HepG2 (cell line): Measurements from ENCODE around the gene TEFM. TPM values are rescaled to one million over a fixed set of nuclear protein-coding genes. Genes with fewer than 3 reads are reported as not detected.

Experiments
- ATF7-NPFF ChIP-seq: sonication (generic); formaldehyde crosslinking; IDR thresholded peaks from 2 replicates; pipeline ENCODE4 v1.8.1; 2023; ENCODE audit warnings: mild to moderate bottlenecking, low read depth, missing genetic modification reagents, moderate library complexity
- ELF3 ChIP-seq: IDR thresholded peaks from 2 replicates; pipeline ENCODE4 v1.6.1; 2016; ENCODE audit warnings: missing genetic modification reagents, missing compliant biosample characterization
- ISX ChIP-seq: sonication (generic); formaldehyde crosslinking; conservative IDR thresholded peaks from 2 replicates; pipeline ENCODE4 v1.5.0; 2020; ENCODE audit warnings: missing genetic modification reagents
- KDM4B ChIP-seq: sonication (generic); formaldehyde crosslinking; IDR thresholded peaks from 2 replicates; pipeline ENCODE4 v1.4.0; 2020; ENCODE audit warnings: missing genetic modification reagents
- KLF12 ChIP-seq: sonication (generic); formaldehyde crosslinking; IDR thresholded peaks from 2 replicates; pipeline ENCODE4 v1.4.0; 2020; ENCODE audit warnings: missing genetic modification reagents, borderline replicate concordance
- SMYD3 ChIP-seq: sonication (generic); formaldehyde crosslinking; IDR thresholded peaks from 2 replicates; pipeline ENCODE4 v1.8.1; 2023; ENCODE audit warnings: mild to moderate bottlenecking, missing genetic modification reagents
- U2AF2 ChIP-seq: fragments of 200-400 bp; formaldehyde crosslinking; IDR thresholded peaks from 2 replicates; pipeline ENCODE4 v1.6.1; 2017; ENCODE audit warnings: low read depth, mild to moderate bottlenecking, low read length
- ZKSCAN1 ChIP-seq: fragments of 150-350 bp; IDR thresholded peaks from 2 replicates; pipeline ENCODE4 v1.6.1; 2014; ENCODE audit warnings: low read length
- ZNF296 ChIP-seq: sonication (generic); formaldehyde crosslinking; conservative IDR thresholded peaks from 2 replicates; pipeline ENCODE4 v1.5.0; 2020; ENCODE audit warnings: mild to moderate bottlenecking, missing genetic modification reagents
- ZNF619 ChIP-seq: sonication (generic); formaldehyde crosslinking; IDR thresholded peaks from 2 replicates; pipeline ENCODE4 v1.4.0; 2020; ENCODE audit warnings: mild to moderate bottlenecking, missing genetic modification reagents
- ZNF709 ChIP-seq: sonication (generic); formaldehyde crosslinking; IDR thresholded peaks from 2 replicates; pipeline ENCODE4 v1.5.0; 2020; ENCODE audit warnings: mild to moderate bottlenecking, missing genetic modification reagents
- ZSCAN22 ChIP-seq: sonication (generic); formaldehyde crosslinking; IDR thresholded peaks from 2 replicates; pipeline ENCODE4 v1.4.0; 2020; ENCODE audit warnings: mild to moderate bottlenecking, missing genetic modification reagents
- ZSCAN30 ChIP-seq: sonication (generic); formaldehyde crosslinking; IDR thresholded peaks from 2 replicates; pipeline ENCODE4 v1.5.0; 2020; ENCODE audit warnings: mild to moderate bottlenecking, missing genetic modification reagents
- polyA plus RNA-seq, 8 experiments: library from polyadenylated mRNA; depleted of rRNA in 3 of 8; stranded (reverse) in 7 of 8; unstranded in 1 of 8; fragments of >200 nt; fragmentation: Illumina TruSeq in 4 of 8; extraction: Trizol in 4 of 8; gene quantifications; 2 replicates each; pipeline versions ENCODE4 v1.2.1 to v1.2.3, GENCODE V29; 2011 to 2016; ENCODE audit warnings: low read depth in 4 of 8, missing spikeins in 1 of 8, mixed read lengths in 1 of 8; ENCODE audit not compliant: insufficient read depth in 1 of 8
- total RNA-seq, 5 experiments: library from RNA; depleted of rRNA; stranded (reverse); fragments of >200 nt; fragmentation: Illumina TruSeq; extraction: Trizol; gene quantifications; 2 replicates each; pipeline ENCODE4 v1.2.3, GENCODE V29; 2016; ENCODE audit warnings: low read depth in 1 of 5
- TF ChIP-seq, protein P1 (sequence below): sonication (generic); formaldehyde crosslinking; IDR thresholded peaks from 2 replicates; pipeline ENCODE4 v1.4.0; 2020; ENCODE audit warnings: missing genetic modification reagents
- TF ChIP-seq, protein P2 (sequence below): IDR thresholded peaks from 2 replicates; pipeline ENCODE4 v1.6.1; 2016; ENCODE audit warnings: missing biosample characterization, missing genetic modification reagents, low read depth
- TF ChIP-seq, protein P3 (sequence below): sonication (generic); formaldehyde crosslinking; IDR thresholded peaks from 2 replicates; pipeline ENCODE4 v1.5.0; 2020; ENCODE audit warnings: missing genetic modification reagents, mild to moderate bottlenecking, borderline replicate concordance
- TF ChIP-seq, protein P4 (sequence below): sonication (generic); formaldehyde crosslinking; IDR thresholded peaks from 2 replicates; pipeline ENCODE4 v1.4.0; 2020; ENCODE audit warnings: missing genetic modification reagents
- TF ChIP-seq, protein P5 (sequence below): sonication (generic); formaldehyde crosslinking; IDR thresholded peaks from 2 replicates; pipeline ENCODE4; 2020; ENCODE audit warnings: missing genetic modification reagents, mild to moderate bottlenecking, borderline replicate concordance

Gene TEFM
- total and polyA plus RNA-seq, 2 of the 13 experiments (the other 11 are each of a cell fraction or from before 2014, with no cell fraction given): 7.0 to 20.0 TPM

DNA sequence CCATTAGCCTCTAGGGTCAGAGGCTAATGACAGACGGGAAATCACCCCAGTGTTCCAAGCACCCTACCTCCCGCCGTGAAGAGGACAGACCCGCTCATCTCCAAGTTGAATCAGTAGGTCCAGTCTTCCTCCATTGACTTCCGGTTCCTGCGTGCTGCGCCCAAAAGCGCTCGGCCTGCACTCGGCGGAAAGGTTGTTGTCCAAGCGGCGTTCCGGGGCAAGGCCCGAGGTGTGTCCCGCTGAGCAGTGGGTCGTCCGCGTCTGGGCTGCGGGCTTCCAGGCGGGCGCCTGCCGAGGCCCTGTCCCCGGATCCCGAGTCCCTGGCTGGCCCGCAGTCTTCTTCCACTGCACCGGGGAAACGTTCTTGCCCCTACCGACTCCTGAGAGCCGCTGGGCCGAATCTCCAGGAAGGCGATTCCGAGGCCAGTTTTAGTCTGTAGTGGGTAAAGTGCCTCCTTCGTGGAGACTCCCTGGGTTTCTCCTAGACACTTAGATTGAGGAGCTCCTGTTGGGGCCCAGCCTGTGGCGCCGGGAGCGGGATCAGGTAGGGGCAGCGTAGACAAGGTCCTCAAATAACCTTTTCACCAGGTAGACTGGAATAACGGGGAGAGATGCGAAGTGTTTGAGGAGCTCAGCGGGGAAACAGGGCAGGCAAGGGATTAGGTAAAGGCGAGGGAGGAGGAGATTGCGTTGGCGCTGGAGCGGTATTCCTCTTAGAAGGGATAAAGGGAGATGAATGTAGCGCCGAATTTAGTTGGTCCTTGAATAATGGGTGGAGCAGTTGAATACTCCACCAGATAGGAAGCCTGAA, at the start of gene TEFM (continued):
- TF ChIP-seq, protein P1, sequence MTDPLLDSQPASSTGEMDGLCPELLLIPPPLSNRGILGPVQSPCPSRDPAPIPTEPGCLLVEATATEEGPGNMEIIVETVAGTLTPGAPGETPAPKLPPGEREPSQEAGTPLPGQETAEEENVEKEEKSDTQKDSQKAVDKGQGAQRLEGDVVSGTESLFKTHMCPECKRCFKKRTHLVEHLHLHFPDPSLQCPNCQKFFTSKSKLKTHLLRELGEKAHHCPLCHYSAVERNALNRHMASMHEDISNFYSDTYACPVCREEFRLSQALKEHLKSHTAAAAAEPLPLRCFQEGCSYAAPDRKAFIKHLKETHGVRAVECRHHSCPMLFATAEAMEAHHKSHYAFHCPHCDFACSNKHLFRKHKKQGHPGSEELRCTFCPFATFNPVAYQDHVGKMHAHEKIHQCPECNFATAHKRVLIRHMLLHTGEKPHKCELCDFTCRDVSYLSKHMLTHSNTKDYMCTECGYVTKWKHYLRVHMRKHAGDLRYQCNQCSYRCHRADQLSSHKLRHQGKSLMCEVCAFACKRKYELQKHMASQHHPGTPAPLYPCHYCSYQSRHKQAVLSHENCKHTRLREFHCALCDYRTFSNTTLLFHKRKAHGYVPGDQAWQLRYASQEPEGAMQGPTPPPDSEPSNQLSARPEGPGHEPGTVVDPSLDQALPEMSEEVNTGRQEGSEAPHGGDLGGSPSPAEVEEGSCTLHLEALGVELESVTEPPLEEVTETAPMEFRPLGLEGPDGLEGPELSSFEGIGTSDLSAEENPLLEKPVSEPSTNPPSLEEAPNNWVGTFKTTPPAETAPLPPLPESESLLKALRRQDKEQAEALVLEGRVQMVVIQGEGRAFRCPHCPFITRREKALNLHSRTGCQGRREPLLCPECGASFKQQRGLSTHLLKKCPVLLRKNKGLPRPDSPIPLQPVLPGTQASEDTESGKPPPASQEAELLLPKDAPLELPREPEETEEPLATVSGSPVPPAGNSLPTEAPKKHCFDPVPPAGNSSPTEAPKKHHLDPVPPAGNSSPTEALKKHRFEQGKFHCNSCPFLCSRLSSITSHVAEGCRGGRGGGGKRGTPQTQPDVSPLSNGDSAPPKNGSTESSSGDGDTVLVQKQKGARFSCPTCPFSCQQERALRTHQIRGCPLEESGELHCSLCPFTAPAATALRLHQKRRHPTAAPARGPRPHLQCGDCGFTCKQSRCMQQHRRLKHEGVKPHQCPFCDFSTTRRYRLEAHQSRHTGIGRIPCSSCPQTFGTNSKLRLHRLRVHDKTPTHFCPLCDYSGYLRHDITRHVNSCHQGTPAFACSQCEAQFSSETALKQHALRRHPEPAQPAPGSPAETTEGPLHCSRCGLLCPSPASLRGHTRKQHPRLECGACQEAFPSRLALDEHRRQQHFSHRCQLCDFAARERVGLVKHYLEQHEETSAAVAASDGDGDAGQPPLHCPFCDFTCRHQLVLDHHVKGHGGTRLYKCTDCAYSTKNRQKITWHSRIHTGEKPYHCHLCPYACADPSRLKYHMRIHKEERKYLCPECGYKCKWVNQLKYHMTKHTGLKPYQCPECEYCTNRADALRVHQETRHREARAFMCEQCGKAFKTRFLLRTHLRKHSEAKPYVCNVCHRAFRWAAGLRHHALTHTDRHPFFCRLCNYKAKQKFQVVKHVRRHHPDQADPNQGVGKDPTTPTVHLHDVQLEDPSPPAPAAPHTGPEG (CRISPR knock-in tag): peak; percentile 94
- TF ChIP-seq ZNF619 (no peak), ZNF296 (no peak), ZKSCAN1 (peak; percentile 65), ATF7-NPFF (CRISPR knock-in tag) (0 out of 2 replicates have a peak, but pooled peaks have one; percentile 29), ISX (peak; percentile 89; the same call in 1 of the 2 replicates), ELF3 (CRISPR knock-in tag) (peak; percentile 87), ZSCAN30 (CRISPR knock-in tag) (0 out of 2 replicates have a peak, but pooled peaks have one; percentile 76), SMYD3 (CRISPR knock-in tag) (peak; percentile 63; the same call in 1 of the 2 replicates), U2AF2 (no peak), KDM4B (CRISPR knock-in tag) (peak; percentile 91), ZNF709 (CRISPR knock-in tag) (peak; percentile 90), KLF12 (CRISPR knock-in tag) (peak; percentile 98), ZSCAN22 (CRISPR knock-in tag) (no peak)
- TF ChIP-seq, protein P2, sequence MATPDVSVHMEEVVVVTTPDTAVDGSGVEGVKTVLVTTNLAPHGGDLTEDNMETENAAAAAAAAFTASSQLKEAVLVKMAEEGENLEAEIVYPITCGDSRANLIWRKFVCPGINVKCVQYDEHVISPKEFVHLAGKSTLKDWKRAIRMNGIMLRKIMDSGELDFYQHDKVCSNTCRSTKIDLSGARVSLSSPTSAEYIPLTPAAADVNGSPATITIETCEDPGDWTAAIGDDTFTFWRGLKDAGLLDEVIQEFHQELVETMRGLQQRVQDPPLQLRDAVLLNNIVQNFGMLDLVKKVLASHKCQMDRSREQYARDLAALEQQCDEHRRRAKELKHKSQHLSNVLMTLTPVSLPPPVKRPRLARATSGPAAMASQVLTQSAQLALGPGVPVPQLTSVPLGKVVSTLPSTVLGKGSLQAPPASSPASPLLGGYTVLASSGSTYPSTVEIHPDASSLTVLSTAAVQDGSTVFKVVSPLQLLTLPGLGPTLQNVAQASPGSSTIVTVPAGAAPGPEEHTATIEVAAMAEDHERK: no peak
- TF ChIP-seq, protein P3, sequence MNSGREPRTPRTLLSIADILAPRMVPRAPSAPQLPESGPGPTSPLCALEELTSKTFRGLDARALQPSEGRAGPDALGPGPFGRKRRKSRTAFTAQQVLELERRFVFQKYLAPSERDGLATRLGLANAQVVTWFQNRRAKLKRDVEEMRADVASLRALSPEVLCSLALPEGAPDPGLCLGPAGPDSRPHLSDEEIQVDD (CRISPR knock-in tag): no peak; the same call in 1 of the 2 replicates
- TF ChIP-seq, protein P4, sequence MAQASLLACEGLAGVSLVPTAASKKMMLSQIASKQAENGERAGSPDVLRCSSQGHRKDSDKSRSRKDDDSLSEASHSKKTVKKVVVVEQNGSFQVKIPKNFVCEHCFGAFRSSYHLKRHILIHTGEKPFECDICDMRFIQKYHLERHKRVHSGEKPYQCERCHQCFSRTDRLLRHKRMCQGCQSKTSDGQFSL (CRISPR knock-in tag): peak; percentile 60; the same call in 1 of the 2 replicates
- TF ChIP-seq, protein P5, sequence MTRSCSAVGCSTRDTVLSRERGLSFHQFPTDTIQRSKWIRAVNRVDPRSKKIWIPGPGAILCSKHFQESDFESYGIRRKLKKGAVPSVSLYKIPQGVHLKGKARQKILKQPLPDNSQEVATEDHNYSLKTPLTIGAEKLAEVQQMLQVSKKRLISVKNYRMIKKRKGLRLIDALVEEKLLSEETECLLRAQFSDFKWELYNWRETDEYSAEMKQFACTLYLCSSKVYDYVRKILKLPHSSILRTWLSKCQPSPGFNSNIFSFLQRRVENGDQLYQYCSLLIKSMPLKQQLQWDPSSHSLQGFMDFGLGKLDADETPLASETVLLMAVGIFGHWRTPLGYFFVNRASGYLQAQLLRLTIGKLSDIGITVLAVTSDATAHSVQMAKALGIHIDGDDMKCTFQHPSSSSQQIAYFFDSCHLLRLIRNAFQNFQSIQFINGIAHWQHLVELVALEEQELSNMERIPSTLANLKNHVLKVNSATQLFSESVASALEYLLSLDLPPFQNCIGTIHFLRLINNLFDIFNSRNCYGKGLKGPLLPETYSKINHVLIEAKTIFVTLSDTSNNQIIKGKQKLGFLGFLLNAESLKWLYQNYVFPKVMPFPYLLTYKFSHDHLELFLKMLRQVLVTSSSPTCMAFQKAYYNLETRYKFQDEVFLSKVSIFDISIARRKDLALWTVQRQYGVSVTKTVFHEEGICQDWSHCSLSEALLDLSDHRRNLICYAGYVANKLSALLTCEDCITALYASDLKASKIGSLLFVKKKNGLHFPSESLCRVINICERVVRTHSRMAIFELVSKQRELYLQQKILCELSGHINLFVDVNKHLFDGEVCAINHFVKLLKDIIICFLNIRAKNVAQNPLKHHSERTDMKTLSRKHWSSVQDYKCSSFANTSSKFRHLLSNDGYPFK (CRISPR knock-in tag): peak; percentile 95
